K562 (cell line): Measurements from ENCODE around the gene NAT9. TPM values are rescaled to one million over a fixed set of nuclear protein-coding genes. Genes with fewer than 3 reads are reported as not detected.
A peak's percentile ranks its signal among the peaks of the same experiment; 100 is the strongest.

ENCODE experiments used
- CREBBP ChIP-seq: IDR thresholded peaks from one replicate; pipeline ENCODE4 v1.6.1; 2012; ENCODE audit warnings: low read depth, mild to moderate bottlenecking, control low read depth, inconsistent platforms, low read length
- FOS ChIP-seq: IDR thresholded peaks from 3 replicates; pipeline ENCODE4 v1.6.1; 2011; ENCODE audit not compliant: insufficient read length; ENCODE audit errors: extremely low read depth
- KAT2B ChIP-seq: IDR thresholded peaks from one replicate; pipeline ENCODE4 v1.6.1; 2012; ENCODE audit warnings: low read depth, mild to moderate bottlenecking, control low read depth, inconsistent platforms, low read length, moderate library complexity
- L3MBTL2 ChIP-seq: fragments of 450-650 bp; IDR thresholded peaks from 2 replicates; pipeline ENCODE4 v1.6.1; 2016; ENCODE audit warnings: mild to moderate bottlenecking, moderate library complexity
- MBD2 ChIP-seq: sonication (generic); IDR thresholded peaks from 2 replicates; pipeline ENCODE4 v1.6.1; 2016; ENCODE audit warnings: low read depth, borderline replicate concordance
- NFYB ChIP-seq: IDR thresholded peaks from 2 replicates; pipeline ENCODE4 v1.6.1; 2011; ENCODE audit warnings: mild to moderate bottlenecking, moderate library complexity; ENCODE audit not compliant: insufficient read length; ENCODE audit errors: extremely low read depth
- NRF1 ChIP-seq, 2 experiments: fragments of 450-650 bp; IDR thresholded peaks in 1 of 2; conservative IDR thresholded peaks in 1 of 2; 2 replicates each; pipeline ENCODE4 v1.6.1; 2014; ENCODE audit warnings: mild to moderate bottlenecking in 2 of 2
- PHB2 ChIP-seq: fragments of 450-650 bp; IDR thresholded peaks from 2 replicates; pipeline ENCODE4 v1.6.1; 2017; ENCODE audit warnings: low read depth
- SRSF3 ChIP-seq: fragments of 200-400 bp; formaldehyde crosslinking; IDR thresholded peaks from 2 replicates; pipeline ENCODE4 v1.6.1; 2016; ENCODE audit warnings: mild to moderate bottlenecking, low read length, moderate library complexity; ENCODE audit not compliant: insufficient read depth
- U2AF1 ChIP-seq: fragments of 200-400 bp; formaldehyde crosslinking; optimal IDR thresholded peaks from 2 replicates; pipeline ENCODE3; 2017; ENCODE audit warnings: mild to moderate bottlenecking, low read depth, low read length, moderate library complexity
- ZFX ChIP-seq: sonication (generic); formaldehyde crosslinking; IDR thresholded peaks from 2 replicates; pipeline ENCODE4 v1.8.0; 2022; ENCODE audit warnings: mild to moderate bottlenecking, missing genetic modification reagents, moderate library complexity
- polyA plus RNA-seq, 8 experiments: library from polyadenylated mRNA; depleted of rRNA in 4 of 8; stranded (reverse) in 5 of 8; unstranded in 3 of 8; fragments of >200 nt; fragmentation: Nextera tagmentation in 2 of 8; fragmentation: Illumina TruSeq in 1 of 8; extraction: Ambion mirVana in 2 of 8; extraction: Trizol in 1 of 8; gene quantifications; 2 replicates each; pipeline versions ENCODE4 v1.2.1 to v1.2.3, GENCODE V29; 2011 to 2014; ENCODE audit warnings: inconsistent platforms in 1 of 8, missing spikeins in 1 of 8
- total RNA-seq, 7 experiments: library from RNA; depleted of rRNA in 6 of 7; stranded (reverse); fragments of >200 nt in 6 of 7; fragmentation: Illumina TruSeq in 2 of 7; extraction: Trizol in 2 of 7; gene quantifications; 2 replicates each; pipeline versions ENCODE4 v1.2.1 to v1.2.3, GENCODE V29; 2011 to 2021; ENCODE audit warnings: low replicate concordance in 1 of 7
- TF ChIP-seq, protein P1 (sequence below), 2 experiments: IDR thresholded peaks; 2 replicates each; pipeline ENCODE4 v1.6.1; 2012; ENCODE audit warnings: improper control_type of control experiment in 2 of 2, low read depth in 2 of 2, low read length in 2 of 2, borderline replicate concordance in 1 of 2
- TF ChIP-seq, protein P2 (sequence below): fragments of 250-450 bp; sonication (Bioruptor Pico); IDR thresholded peaks from 2 replicates; pipeline ENCODE4 v1.9.0; 2021; ENCODE audit warnings: mild to moderate bottlenecking, inconsistent platforms
- TF ChIP-seq, protein P3 (sequence below): IDR thresholded peaks from 2 replicates; pipeline ENCODE4 v1.6.1; 2014; ENCODE audit warnings: antibody characterized with exemption
- TF ChIP-seq, protein P4 (sequence below): sonication (generic); formaldehyde crosslinking; IDR thresholded peaks from 2 replicates; pipeline ENCODE4 v1.4.0; 2020; ENCODE audit warnings: mild to moderate bottlenecking, missing genetic modification reagents
- TF ChIP-seq, protein P5 (sequence below): fragments of 450-650 bp; IDR thresholded peaks from 2 replicates; pipeline ENCODE4 v1.6.1; 2016; ENCODE audit warnings: antibody characterized with exemption

Gene NAT9
- total and polyA plus RNA-seq, 9 of the 15 experiments (the other 6 are each of a cell fraction or from before 2014, with no cell fraction given), result 4.2 to 63.6 (median 40.8) TPM

DNA sequence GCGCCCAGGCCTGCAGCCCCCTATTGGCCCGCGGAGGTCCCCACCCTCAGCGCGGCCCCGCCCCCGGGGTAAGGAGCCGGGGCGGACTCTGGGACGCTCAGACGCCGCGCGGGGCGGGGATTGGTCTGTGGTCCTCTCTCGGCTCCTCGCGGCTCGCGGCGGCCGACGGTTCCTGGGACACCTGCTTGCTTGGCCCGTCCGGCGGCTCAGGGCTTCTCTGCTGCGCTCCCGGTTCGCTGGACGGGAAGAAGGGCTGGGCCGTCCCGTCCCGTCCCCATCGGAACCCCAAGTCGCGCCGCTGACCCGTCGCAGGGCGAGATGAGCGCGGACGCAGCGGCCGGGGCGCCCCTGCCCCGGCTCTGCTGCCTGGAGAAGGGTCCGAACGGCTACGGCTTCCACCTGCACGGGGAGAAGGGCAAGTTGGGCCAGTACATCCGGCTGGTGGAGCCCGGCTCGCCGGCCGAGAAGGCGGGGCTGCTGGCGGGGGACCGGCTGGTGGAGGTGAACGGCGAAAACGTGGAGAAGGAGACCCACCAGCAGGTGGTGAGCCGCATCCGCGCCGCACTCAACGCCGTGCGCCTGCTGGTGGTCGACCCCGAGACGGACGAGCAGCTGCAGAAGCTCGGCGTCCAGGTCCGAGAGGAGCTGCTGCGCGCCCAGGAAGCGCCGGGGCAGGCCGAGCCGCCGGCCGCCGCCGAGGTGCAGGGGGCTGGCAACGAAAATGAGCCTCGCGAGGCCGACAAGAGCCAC is 27.4 kb downstream of the NAT9 start, which contains the start of gene NHERF1 (continued):
- TF ChIP-seq SRSF3 (0 out of 2 replicates have a peak, but pooled peaks have one; percentile 3), PHB2 (no peak), KAT2B (no peak), NRF1 (conservative IDR thresholded peaks at IDR 0.05 in 1 of 2, IDR thresholded peaks at IDR 0.05 in 1 of 2) (peak; percentile 39 to 41; a peak in 2 of 4 replicates), NFYB (peak; percentile 70), FOS (no peak), CREBBP (no peak), U2AF1 (peak; percentile 43), MBD2 (peak; percentile 62; the same call in 1 of the 2 replicates), ZFX (CRISPR knock-in tag) (peak; percentile 69), L3MBTL2 (peak; percentile 48; the same call in 1 of the 2 replicates)
- TF ChIP-seq, protein P1, sequence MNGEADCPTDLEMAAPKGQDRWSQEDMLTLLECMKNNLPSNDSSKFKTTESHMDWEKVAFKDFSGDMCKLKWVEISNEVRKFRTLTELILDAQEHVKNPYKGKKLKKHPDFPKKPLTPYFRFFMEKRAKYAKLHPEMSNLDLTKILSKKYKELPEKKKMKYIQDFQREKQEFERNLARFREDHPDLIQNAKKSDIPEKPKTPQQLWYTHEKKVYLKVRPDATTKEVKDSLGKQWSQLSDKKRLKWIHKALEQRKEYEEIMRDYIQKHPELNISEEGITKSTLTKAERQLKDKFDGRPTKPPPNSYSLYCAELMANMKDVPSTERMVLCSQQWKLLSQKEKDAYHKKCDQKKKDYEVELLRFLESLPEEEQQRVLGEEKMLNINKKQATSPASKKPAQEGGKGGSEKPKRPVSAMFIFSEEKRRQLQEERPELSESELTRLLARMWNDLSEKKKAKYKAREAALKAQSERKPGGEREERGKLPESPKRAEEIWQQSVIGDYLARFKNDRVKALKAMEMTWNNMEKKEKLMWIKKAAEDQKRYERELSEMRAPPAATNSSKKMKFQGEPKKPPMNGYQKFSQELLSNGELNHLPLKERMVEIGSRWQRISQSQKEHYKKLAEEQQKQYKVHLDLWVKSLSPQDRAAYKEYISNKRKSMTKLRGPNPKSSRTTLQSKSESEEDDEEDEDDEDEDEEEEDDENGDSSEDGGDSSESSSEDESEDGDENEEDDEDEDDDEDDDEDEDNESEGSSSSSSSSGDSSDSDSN (IDR thresholded peaks at IDR 0.05; ENCODE audit: borderline replicate concordance in 1 of 2, low read depth in 2 of 2, low read length in 2 of 2), result peak; percentile 8 to 37; a peak in 1 of 4 replicates
- TF ChIP-seq, protein P2, sequence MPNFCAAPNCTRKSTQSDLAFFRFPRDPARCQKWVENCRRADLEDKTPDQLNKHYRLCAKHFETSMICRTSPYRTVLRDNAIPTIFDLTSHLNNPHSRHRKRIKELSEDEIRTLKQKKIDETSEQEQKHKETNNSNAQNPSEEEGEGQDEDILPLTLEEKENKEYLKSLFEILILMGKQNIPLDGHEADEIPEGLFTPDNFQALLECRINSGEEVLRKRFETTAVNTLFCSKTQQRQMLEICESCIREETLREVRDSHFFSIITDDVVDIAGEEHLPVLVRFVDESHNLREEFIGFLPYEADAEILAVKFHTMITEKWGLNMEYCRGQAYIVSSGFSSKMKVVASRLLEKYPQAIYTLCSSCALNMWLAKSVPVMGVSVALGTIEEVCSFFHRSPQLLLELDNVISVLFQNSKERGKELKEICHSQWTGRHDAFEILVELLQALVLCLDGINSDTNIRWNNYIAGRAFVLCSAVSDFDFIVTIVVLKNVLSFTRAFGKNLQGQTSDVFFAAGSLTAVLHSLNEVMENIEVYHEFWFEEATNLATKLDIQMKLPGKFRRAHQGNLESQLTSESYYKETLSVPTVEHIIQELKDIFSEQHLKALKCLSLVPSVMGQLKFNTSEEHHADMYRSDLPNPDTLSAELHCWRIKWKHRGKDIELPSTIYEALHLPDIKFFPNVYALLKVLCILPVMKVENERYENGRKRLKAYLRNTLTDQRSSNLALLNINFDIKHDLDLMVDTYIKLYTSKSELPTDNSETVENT (CRISPR knock-in tag), result no peak
- TF ChIP-seq, protein P3, sequence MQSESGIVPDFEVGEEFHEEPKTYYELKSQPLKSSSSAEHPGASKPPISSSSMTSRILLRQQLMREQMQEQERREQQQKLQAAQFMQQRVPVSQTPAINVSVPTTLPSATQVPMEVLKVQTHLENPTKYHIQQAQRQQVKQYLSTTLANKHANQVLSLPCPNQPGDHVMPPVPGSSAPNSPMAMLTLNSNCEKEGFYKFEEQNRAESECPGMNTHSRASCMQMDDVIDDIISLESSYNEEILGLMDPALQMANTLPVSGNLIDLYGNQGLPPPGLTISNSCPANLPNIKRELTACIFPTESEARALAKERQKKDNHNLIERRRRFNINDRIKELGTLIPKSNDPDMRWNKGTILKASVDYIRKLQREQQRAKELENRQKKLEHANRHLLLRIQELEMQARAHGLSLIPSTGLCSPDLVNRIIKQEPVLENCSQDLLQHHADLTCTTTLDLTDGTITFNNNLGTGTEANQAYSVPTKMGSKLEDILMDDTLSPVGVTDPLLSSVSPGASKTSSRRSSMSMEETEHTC, result no peak
- TF ChIP-seq, protein P4, sequence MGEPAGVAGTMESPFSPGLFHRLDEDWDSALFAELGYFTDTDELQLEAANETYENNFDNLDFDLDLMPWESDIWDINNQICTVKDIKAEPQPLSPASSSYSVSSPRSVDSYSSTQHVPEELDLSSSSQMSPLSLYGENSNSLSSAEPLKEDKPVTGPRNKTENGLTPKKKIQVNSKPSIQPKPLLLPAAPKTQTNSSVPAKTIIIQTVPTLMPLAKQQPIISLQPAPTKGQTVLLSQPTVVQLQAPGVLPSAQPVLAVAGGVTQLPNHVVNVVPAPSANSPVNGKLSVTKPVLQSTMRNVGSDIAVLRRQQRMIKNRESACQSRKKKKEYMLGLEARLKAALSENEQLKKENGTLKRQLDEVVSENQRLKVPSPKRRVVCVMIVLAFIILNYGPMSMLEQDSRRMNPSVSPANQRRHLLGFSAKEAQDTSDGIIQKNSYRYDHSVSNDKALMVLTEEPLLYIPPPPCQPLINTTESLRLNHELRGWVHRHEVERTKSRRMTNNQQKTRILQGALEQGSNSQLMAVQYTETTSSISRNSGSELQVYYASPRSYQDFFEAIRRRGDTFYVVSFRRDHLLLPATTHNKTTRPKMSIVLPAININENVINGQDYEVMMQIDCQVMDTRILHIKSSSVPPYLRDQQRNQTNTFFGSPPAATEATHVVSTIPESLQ (CRISPR knock-in tag), result no peak; the same call in 1 of the 2 replicates
- TF ChIP-seq, protein P5, sequence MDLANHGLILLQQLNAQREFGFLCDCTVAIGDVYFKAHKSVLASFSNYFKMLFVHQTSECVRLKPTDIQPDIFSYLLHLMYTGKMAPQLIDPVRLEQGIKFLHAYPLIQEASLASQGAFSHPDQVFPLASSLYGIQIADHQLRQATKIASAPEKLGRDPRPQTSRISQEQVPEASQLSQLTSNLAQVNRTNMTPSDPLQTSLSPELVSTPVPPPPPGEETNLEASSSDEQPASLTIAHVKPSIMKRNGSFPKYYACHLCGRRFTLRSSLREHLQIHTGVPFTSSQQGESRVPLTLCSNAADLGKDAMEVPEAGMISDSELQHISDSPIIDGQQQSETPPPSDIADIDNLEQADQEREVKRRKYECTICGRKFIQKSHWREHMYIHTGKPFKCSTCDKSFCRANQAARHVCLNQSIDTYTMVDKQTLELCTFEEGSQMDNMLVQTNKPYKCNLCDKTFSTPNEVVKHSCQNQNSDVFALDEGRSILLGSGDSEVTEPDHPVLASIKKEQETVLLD, result no peak
